Measurements from ENCODE around the gene ZNF324B.

- TF ChIP-seq, protein P1, sequence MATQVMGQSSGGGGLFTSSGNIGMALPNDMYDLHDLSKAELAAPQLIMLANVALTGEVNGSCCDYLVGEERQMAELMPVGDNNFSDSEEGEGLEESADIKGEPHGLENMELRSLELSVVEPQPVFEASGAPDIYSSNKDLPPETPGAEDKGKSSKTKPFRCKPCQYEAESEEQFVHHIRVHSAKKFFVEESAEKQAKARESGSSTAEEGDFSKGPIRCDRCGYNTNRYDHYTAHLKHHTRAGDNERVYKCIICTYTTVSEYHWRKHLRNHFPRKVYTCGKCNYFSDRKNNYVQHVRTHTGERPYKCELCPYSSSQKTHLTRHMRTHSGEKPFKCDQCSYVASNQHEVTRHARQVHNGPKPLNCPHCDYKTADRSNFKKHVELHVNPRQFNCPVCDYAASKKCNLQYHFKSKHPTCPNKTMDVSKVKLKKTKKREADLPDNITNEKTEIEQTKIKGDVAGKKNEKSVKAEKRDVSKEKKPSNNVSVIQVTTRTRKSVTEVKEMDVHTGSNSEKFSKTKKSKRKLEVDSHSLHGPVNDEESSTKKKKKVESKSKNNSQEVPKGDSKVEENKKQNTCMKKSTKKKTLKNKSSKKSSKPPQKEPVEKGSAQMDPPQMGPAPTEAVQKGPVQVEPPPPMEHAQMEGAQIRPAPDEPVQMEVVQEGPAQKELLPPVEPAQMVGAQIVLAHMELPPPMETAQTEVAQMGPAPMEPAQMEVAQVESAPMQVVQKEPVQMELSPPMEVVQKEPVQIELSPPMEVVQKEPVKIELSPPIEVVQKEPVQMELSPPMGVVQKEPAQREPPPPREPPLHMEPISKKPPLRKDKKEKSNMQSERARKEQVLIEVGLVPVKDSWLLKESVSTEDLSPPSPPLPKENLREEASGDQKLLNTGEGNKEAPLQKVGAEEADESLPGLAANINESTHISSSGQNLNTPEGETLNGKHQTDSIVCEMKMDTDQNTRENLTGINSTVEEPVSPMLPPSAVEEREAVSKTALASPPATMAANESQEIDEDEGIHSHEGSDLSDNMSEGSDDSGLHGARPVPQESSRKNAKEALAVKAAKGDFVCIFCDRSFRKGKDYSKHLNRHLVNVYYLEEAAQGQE (IDR thresholded peaks at IDR 0.05; ENCODE audit: insufficient read depth in 1 of 2, low read depth in 2 of 2, low read length in 2 of 2) = no peak
- no peak for TF ChIP-seq TAF1 (IDR thresholded peaks at IDR 0.05; ENCODE audit: borderline replicate concordance, insufficient read depth, low read length)
Measured at GRCh38 chr19:58456111-58456510, 4.7 kb downstream of the ZNF324B start.
